HG03139 (cell line): ENCODE results near the gene MYH11.
"Not testable (repeated sequence)": the region's sequence is repeated elsewhere in the genome, so short reads cannot be mapped to it uniquely, and the experiment has no call there.

ENCODE experiments used
- ATAC-seq: cut with Tn5 transposase; IDR thresholded peaks from one replicate; pipeline ENCODE4 v1.9.1; 2021; ENCODE audit not compliant: unreplicated experiment

Gene MYH11

GRCh38 chr16:15757630-15758251 is 99.1 kb downstream of the MYH11 start:
- no peak for ATAC-seq

- no peak for ATAC-seq
Observed at GRCh38 chr16:15757077-15757386, 99.8 kb downstream of the MYH11 start.

- no peak for ATAC-seq
Observed at GRCh38 chr16:15754821-15755534, 101.8 kb downstream of the MYH11 start.

- no peak for ATAC-seq
Observed at GRCh38 chr16:15752717-15753488, 103.9 kb downstream of the MYH11 start.

GRCh38 chr16:15751940-15752339 is 104.9 kb downstream of the MYH11 start:
- ATAC-seq: no peak

GRCh38 chr16:15749985-15750384 is 106.8 kb downstream of the MYH11 start:
- ATAC-seq: no peak

GRCh38 chr16:15749371-15749770 is 107.5 kb downstream of the MYH11 start:
- ATAC-seq: no peak

GRCh38 chr16:15748654-15749053 is 108.2 kb downstream of the MYH11 start:
- ATAC-seq: no peak

- no peak for ATAC-seq
Observed at GRCh38 chr16:15747937-15748336, 108.9 kb downstream of the MYH11 start.

- ATAC-seq: no peak
Observed at GRCh38 chr16:15746332-15746731, 110.5 kb downstream of the MYH11 start.

- ATAC-seq: no peak
Observed at GRCh38 chr16:15743657-15744056, 113.2 kb downstream of the MYH11 start.

- ATAC-seq: no peak
Observed at GRCh38 chr16:15742716-15743115, 114.1 kb downstream of the MYH11 start.

GRCh38 chr16:15741207-15741871 is 115.5 kb downstream of the MYH11 start:
- no peak for ATAC-seq

GRCh38 chr16:15739950-15740349 is 116.9 kb downstream of the MYH11 start:
- ATAC-seq: no peak

GRCh38 chr16:15739464-15739863 is 117.4 kb downstream of the MYH11 start:
- ATAC-seq: no peak

- no peak for ATAC-seq
Observed at GRCh38 chr16:15737140-15737644, 119.6 kb downstream of the MYH11 start.

GRCh38 chr16:15736529-15736928 is 120.3 kb downstream of the MYH11 start:
- no peak for ATAC-seq

- ATAC-seq: no peak
Observed at GRCh38 chr16:15735610-15736009, 121.2 kb downstream of the MYH11 start.

- ATAC-seq: no peak
Observed at GRCh38 chr16:15732416-15732815, 124.4 kb downstream of the MYH11 start.

GRCh38 chr16:15729152-15729551 is 127.7 kb downstream of the MYH11 start:
- ATAC-seq: no peak

GRCh38 chr16:15727697-15728096 is 129.1 kb downstream of the MYH11 start:
- ATAC-seq: not testable (repeated sequence)
